ENCODE results near the gene EVI5.
"Not testable (repeated sequence)": the region's sequence is repeated elsewhere in the genome, so short reads cannot be mapped to it uniquely, and the experiment has no call there.

Gene EVI5

GRCh38 chr1:92739669-92740524 lies 45.0 kb downstream of the EVI5 start:
- DNase-seq (ENCODE audit: low read depth) = no peak

DNA sequence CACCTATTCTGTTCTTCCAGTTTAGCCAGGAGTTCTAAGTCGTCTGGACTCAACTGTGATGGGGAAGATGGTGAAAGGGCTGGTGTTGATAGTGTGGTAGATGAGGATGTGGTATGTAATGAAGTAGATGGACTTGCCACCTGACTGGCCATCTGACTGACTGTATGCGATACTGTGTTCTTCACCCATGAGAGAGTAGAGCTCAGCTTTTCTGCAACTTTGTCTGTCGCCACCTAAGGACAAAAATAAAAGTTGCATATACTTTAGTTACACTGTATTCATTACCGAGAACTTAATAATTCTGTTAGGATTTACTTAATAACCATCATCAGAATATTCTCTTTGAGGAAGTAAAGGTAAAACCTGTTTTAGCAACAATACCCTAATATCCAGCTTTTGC lies 48.5 kb downstream of the EVI5 start:
- no peak overlapping the region for H3K4me3 ChIP-seq (ENCODE audit: low read depth, low read length)
- TF ChIP-seq, protein P1, sequence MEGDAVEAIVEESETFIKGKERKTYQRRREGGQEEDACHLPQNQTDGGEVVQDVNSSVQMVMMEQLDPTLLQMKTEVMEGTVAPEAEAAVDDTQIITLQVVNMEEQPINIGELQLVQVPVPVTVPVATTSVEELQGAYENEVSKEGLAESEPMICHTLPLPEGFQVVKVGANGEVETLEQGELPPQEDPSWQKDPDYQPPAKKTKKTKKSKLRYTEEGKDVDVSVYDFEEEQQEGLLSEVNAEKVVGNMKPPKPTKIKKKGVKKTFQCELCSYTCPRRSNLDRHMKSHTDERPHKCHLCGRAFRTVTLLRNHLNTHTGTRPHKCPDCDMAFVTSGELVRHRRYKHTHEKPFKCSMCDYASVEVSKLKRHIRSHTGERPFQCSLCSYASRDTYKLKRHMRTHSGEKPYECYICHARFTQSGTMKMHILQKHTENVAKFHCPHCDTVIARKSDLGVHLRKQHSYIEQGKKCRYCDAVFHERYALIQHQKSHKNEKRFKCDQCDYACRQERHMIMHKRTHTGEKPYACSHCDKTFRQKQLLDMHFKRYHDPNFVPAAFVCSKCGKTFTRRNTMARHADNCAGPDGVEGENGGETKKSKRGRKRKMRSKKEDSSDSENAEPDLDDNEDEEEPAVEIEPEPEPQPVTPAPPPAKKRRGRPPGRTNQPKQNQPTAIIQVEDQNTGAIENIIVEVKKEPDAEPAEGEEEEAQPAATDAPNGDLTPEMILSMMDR (conservative IDR thresholded peaks at IDR 0.05; ENCODE audit: low read depth, low read length) = peak; percentile 50
- DNase-seq (ENCODE audit: low read depth) = peak; percentile 65

More at GRCh38 chr1:92739669-92740524, 45.0 kb downstream of the EVI5 start:
- no peak overlapping the region for H3K4me3 ChIP-seq (ENCODE audit: low read depth, low read length)
- TF ChIP-seq, protein P1 (conservative IDR thresholded peaks at IDR 0.05; ENCODE audit: low read depth, low read length) = no peak

DNA sequence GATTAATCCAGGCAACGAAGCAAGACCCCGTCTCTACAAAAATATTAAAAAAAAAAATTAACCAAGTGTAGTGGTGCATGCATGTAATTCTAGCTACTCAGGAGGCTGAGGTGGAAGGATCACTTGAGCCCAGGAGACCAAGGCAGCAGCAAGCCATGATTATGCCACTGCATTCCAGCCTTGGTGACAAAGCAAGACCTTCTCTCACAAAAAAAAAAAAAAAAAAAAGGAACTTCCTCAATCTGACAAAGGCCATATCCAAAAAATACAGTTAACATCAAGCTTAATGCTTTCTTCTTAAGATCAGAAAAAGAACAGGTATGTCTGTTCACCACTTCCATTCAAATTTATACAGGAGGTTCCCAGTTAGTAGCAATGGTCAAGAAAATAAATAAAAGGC lies 54.4 kb downstream of the EVI5 start:
- no peak for DNase-seq (ENCODE audit: low read depth)
- H3K4me3 ChIP-seq (ENCODE audit: low read depth, low read length) = no peak overlapping the region
- TF ChIP-seq, protein P1 (conservative IDR thresholded peaks at IDR 0.05; ENCODE audit: low read depth, low read length) = no peak

GRCh38 chr1:92728697-92729096 lies 56.2 kb downstream of the EVI5 start:
- H3K4me3 ChIP-seq (ENCODE audit: low read depth, low read length) = no peak overlapping the region
- TF ChIP-seq, protein P1 (conservative IDR thresholded peaks at IDR 0.05; ENCODE audit: low read depth, low read length) = no peak
- no peak for DNase-seq (ENCODE audit: low read depth)

DNA sequence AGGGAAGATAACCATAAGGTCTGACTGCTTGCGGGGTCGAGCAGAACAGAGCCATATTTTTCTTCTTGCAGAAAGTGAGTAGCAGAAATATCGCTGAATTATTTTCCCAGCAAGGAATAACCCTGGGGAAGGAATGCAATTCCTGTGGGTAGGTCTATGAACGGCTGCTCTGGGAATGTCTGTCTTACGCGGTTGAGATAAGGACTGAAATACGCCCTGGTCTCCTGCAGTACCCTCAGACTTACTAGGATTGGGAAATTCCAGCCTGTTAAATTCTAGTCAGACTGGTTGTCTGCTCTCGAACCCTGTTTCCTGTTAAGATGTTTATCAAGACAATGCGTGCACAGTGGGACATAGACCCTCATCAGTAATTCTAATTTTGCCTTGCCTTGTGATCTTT lies 61.2 kb downstream of the EVI5 start:
- not testable (repeated sequence) for H3K4me3 ChIP-seq (ENCODE audit: low read depth, low read length)
- peak; percentile 31 for DNase-seq (ENCODE audit: low read depth)

- DNase-seq (ENCODE audit: low read depth) = no peak
These were observed 63.0 kb downstream of the EVI5 start for GRCh38 chr1:92721886-92722285.

GRCh38 chr1:92721157-92721556 lies 63.8 kb downstream of the EVI5 start:
- DNase-seq (ENCODE audit: low read depth); H3K4me3 ChIP-seq (ENCODE audit: low read depth, low read length): not testable (repeated sequence)

More at GRCh38 chr1:92721886-92722285, 63.0 kb downstream of the EVI5 start:
- H3K4me3 ChIP-seq (ENCODE audit: low read depth, low read length) = no peak overlapping the region
- TF ChIP-seq, protein P1 (conservative IDR thresholded peaks at IDR 0.05; ENCODE audit: low read depth, low read length) = no peak

- DNase-seq (ENCODE audit: low read depth); H3K4me3 ChIP-seq (ENCODE audit: low read depth, low read length): not testable (repeated sequence)
These were observed 69.4 kb downstream of the EVI5 start for GRCh38 chr1:92715476-92715951.
